ENCODE data around the gene ZIC3.
A peak's percentile ranks its signal among the peaks of the same experiment; 100 is the strongest.

The ZIC3 gene

GRCh38 chrX:137566746-137567679, 1.1 kb downstream of the ZIC3 start:
- Histone ChIP-seq H3K4me1 (ENCODE audit: insufficient read depth, low read length) (no peaks in the 10 kb centered on the region), H3K36me3 (ENCODE audit: insufficient read depth, low read length) (peaks cover 10% of the 10 kb centered on the region), H3K9ac (ENCODE audit: low read depth, low read length) (peak overlapping the region; percentile 52), H3K9me3 (ENCODE audit: control insufficient read depth, insufficient read depth, low read length) (no peaks in the 10 kb centered on the region; the same call in 1 of the 2 replicates)

GRCh38 chrX:137567682-137568232, 1.8 kb downstream of the ZIC3 start:
- no peaks in the 10 kb centered on the region for H3K4me1 ChIP-seq (ENCODE audit: insufficient read depth, low read length)
- peak overlapping the region; percentile 52 for H3K9ac ChIP-seq (ENCODE audit: low read depth, low read length)
- H3K36me3 ChIP-seq (ENCODE audit: insufficient read depth, low read length): peaks cover 14% of the 10 kb centered on the region
- H3K9me3 ChIP-seq (ENCODE audit: control insufficient read depth, insufficient read depth, low read length): no peaks in the 10 kb centered on the region; the same call in 1 of the 2 replicates

DNA sequence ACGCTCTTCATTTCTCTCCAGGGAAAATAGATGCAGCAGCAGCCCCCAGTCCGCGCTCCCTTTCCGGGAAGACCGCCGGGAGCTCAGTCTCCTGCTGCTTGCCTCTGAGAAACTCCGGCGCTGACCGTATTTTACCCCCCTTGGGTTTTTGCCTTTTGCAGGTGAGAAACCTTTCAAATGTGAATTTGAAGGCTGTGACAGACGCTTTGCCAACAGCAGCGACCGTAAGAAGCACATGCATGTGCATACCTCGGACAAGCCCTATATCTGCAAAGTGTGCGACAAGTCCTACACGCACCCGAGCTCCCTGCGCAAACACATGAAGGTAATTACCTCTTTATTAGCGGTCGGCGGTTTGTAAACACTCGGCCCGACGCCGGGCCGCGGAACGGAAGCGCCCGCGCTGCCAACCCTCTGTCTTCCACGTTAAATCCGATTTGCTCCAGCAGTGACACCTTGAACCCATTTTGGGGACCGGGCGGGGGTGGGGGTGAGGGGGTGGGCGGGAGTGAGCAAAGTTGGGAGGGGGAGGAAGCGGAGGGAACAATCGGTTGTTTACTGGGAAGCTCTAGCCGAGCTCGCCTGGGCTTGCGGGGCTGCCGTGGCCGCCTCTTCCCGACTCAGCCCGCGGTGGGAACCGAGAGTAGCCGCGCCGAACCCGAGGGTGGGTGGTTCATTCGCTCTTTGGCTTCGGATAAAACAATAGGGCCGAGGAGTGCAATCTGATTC, 3.0 kb downstream of the ZIC3 start:
- Histone ChIP-seq H3K4me1 (ENCODE audit: insufficient read depth, low read length) (no peaks in the 10 kb centered on the region), H3K9me3 (ENCODE audit: control insufficient read depth, insufficient read depth, low read length) (no peaks in the 10 kb centered on the region; the same call in 1 of the 2 replicates), H3K36me3 (ENCODE audit: insufficient read depth, low read length) (peaks cover 14% of the 10 kb centered on the region), H3K9ac (ENCODE audit: low read depth, low read length) (peak overlapping the region; percentile 70)

GRCh38 chrX:137569470-137569891, 3.6 kb downstream of the ZIC3 start:
- Histone ChIP-seq H3K9me3 (ENCODE audit: control insufficient read depth, insufficient read depth, low read length) (no peaks in the 10 kb centered on the region; the same call in 1 of the 2 replicates), H3K9ac (ENCODE audit: low read depth, low read length) (peak overlapping the region; percentile 70), H3K36me3 (ENCODE audit: insufficient read depth, low read length) (peaks cover 14% of the 10 kb centered on the region)

GRCh38 chrX:137573324-137574101, 7.6 kb downstream of the ZIC3 start:
- Histone ChIP-seq H3K4me1 (ENCODE audit: insufficient read depth, low read length) (peaks cover 12% of the 10 kb centered on the region), H3K9ac (ENCODE audit: low read depth, low read length) (peak overlapping the region; percentile 63), H3K9me3 (ENCODE audit: control insufficient read depth, insufficient read depth, low read length) (no peaks in the 10 kb centered on the region; the same call in 1 of the 2 replicates), H3K36me3 (ENCODE audit: insufficient read depth, low read length) (peaks cover 14% of the 10 kb centered on the region)

More at GRCh38 chrX:137569470-137569891, 3.6 kb downstream of the ZIC3 start:
- H3K4me1 ChIP-seq (ENCODE audit: insufficient read depth, low read length): no peaks in the 10 kb centered on the region

GRCh38 chrX:137574102-137574783, 8.3 kb downstream of the ZIC3 start:
- Histone ChIP-seq H3K9me3 (ENCODE audit: control insufficient read depth, insufficient read depth, low read length) (no peaks in the 10 kb centered on the region; the same call in 1 of the 2 replicates), H3K4me1 (ENCODE audit: insufficient read depth, low read length) (peaks cover 17% of the 10 kb centered on the region), H3K36me3 (ENCODE audit: insufficient read depth, low read length) (peaks cover 14% of the 10 kb centered on the region; the same call in 1 of the 2 replicates), H3K9ac (ENCODE audit: low read depth, low read length) (peak overlapping the region; percentile 63)

- peaks cover 17% of the 10 kb centered on the region for H3K4me1 ChIP-seq (ENCODE audit: insufficient read depth, low read length)
- no peaks in the 10 kb centered on the region; the same call in 1 of the 2 replicates for H3K9me3 ChIP-seq (ENCODE audit: control insufficient read depth, insufficient read depth, low read length)
- peaks cover 9% of the 10 kb centered on the region; the same call in 1 of the 2 replicates for H3K36me3 ChIP-seq (ENCODE audit: insufficient read depth, low read length)
- H3K9ac ChIP-seq (ENCODE audit: low read depth, low read length): peak overlapping the region; percentile 48
Measured at GRCh38 chrX:137574784-137575293, 8.9 kb downstream of the ZIC3 start.

- peaks cover 17% of the 10 kb centered on the region for H3K4me1 ChIP-seq (ENCODE audit: insufficient read depth, low read length)
- H3K9ac ChIP-seq (ENCODE audit: low read depth, low read length): peak overlapping the region; percentile 48
- 0 out of 2 replicates have a peak, but pooled peaks cover 4% of the 10 kb centered on the region for H3K36me3 ChIP-seq (ENCODE audit: insufficient read depth, low read length)
- no peaks in the 10 kb centered on the region for H3K9me3 ChIP-seq (ENCODE audit: control insufficient read depth, insufficient read depth, low read length)
Measured at GRCh38 chrX:137575596-137576255, 9.8 kb downstream of the ZIC3 start.

- H3K9ac ChIP-seq (ENCODE audit: low read depth, low read length): no peak overlapping the region
- H3K36me3 ChIP-seq (ENCODE audit: insufficient read depth, low read length): no peaks in the 10 kb centered on the region
- H3K4me1 ChIP-seq (ENCODE audit: insufficient read depth, low read length): peaks cover 54% of the 10 kb centered on the region
- H3K9me3 ChIP-seq (ENCODE audit: control insufficient read depth, insufficient read depth, low read length): no peaks in the 10 kb centered on the region
Measured at GRCh38 chrX:137587151-137587550, 21.2 kb downstream of the ZIC3 start.

DNA sequence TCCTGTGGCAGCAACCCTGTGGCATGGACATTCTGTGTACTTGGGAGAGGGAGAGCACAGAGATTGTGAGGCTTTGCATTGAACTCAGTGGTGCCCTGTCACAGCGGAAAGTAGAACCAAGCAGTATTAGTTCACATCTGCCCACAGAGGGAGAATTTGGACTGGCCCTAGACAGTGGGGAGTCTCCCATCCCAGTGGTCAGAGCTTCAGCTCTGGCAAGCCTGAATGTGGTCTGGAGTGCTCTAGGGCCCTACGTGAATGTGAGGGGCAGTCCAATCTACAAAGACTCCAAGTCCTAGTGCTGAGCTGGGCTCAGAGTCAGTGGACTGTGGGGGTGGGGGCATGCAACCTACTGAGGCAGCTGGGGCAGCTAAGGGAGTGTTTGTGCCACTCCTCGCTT, 34.8 kb downstream of the ZIC3 start:
- no peaks in the 10 kb centered on the region for H3K36me3 ChIP-seq (ENCODE audit: insufficient read depth, low read length)
- H3K9me3 ChIP-seq (ENCODE audit: control insufficient read depth, insufficient read depth, low read length): no peaks in the 10 kb centered on the region
- no peaks in the 10 kb centered on the region for H3K4me1 ChIP-seq (ENCODE audit: insufficient read depth, low read length)
- H3K9ac ChIP-seq (ENCODE audit: low read depth, low read length): no peak overlapping the region
